ENCODE results near the gene PREP.

The PREP gene

GRCh38 chr6:105304825-105305224 lies 98.1 kb downstream of the PREP start:
- no peak for DNase-seq

DNA sequence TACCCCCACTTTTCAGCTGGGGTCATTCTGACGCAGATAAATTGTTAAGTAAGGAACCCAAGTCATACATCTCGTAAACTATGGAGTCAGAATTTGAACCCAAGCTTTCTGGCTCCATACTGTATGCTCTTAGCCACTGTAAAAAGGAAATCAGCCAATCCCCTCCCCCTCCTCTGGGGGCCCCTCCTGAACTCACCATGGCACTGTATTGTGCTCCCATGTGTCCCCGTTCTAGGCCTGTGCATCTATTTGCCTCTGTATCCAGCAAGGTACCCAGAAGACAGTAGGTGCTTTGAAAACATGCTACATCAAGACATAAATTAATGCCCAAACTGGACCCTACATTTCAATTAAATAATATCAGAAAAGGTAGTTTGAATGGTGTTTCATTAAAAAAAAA lies 98.5 kb downstream of the PREP start:
- DNase-seq = no peak

- no peak for DNase-seq
These were observed 100.2 kb downstream of the PREP start for GRCh38 chr6:105302617-105303128.

DNA sequence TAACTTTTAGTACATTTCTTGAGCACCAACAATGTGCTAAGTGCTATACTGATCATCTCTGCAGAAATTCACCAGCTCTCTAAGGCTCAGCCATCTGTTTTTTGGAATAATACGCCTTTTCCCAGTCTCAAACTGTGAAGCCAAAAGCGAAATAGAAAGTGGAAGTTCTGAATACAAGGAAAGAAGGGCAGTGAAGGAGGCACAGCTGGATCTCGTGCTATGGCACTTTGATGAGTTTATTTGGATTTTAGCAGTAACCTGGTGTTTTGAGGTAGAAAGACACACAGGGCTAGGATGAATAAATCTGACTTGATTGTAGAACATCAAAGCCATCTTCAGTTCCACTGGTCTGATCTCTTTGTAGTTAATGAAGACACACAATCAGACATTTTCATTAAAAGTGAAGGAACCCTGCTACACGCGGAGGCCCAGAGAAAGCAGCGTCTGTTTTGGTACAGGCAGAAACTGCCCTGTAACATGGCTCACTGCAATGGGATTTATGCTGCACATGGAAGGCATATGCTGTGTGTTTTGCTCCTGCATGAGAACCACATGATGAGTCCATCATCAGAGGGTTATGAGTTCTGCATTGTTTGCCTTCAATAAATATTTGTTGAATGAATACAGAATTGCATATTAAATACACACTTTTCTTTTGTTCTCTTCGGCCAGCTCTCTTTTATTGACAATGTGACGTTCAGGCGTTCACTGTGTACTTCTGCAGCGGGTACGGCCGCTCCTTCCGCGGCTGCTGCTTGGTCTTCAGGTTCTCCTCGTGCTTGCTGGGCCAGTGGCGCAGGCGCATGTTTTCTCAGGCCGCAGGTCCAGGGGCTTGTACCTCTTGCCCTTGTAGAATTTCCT lies 100.9 kb downstream of the PREP start:
- no peak for DNase-seq

DNA sequence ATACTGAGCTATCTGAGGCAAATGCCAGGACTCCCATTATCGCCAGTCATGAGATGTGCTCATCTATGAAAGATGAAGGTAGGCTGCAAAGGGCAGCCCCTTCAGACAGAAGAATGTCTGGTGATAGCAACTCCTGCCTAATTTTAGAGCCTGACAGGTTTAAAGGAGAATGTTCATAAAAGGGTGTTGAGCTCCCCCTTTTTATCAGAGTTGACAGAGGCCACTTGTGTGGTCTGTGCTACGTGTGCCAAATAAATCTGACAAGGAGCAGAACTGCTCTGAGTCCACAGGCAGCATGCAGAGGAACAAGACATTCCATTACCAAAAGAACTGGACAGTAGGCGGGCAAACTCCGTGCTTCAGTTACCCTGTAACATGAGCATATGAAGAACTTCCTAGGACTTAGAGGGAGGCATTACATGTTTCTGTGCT lies 101.8 kb downstream of the PREP start:
- DNase-seq = no peak

GRCh38 chr6:105300090-105300489 lies 102.8 kb downstream of the PREP start:
- no peak for DNase-seq

GRCh38 chr6:105294129-105294528 lies 108.8 kb downstream of the PREP start:
- DNase-seq = no peak

DNA sequence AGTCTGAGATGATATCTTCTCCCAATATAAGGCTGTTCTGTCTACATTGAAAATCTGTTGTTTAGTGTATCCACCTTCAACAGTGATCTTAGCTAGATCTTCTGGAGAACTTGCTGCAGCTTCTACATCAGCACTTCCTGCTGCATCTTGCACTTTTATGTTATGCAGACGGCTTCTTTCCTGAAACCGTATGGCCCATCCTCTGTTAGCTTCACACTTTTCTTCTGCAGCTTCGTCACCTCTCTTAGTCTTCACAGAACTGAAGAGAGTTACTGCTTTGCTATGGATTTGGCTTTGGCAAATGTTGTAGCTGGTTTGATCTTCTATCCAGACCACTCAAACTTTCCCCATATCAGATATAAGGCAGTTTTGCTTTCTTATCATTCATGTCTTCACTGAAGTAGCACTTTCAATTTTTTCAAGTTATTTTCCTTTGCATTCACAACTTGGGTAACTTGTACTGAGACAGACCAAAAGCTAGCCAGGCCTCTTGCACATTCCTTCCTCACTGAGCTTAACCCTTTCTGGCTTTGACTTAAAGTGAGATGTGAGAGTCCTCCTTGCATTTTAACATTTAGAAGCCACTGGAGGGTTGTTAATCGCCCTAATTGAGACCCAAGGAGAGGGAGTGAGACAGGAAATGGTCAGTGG lies 110.1 kb downstream of the PREP start:
- no peak for DNase-seq

GRCh38 chr6:105291525-105291924 lies 111.4 kb downstream of the PREP start:
- DNase-seq = no peak

GRCh38 chr6:105282631-105283585 lies 120.0 kb downstream of the PREP start:
- no peak for DNase-seq

GRCh38 chr6:105280033-105280432 lies 122.8 kb downstream of the PREP start:
- DNase-seq = no peak

DNA sequence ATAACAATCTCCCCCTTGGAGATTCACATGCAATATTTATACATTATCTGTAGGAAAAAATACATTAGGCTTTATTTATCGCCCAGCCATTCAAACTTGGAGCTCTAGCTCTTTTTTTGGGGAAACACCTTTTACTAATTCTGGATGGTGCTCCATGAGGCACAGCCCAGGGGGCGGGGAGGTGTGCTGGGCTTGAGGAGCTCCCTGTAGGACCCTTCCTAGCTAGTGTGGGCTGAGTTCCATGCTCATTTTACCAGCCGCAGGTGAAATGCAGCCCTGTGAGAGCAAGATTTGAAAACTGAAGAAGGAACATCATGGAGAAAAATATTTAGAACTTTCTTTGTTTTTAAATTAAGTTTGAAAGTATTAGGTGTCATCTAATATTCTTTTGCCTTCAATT lies 123.4 kb downstream of the PREP start:
- DNase-seq = no peak

- DNase-seq = no peak
These were observed 124.1 kb downstream of the PREP start for GRCh38 chr6:105278813-105279212.

- no peak for DNase-seq
These were observed 124.8 kb downstream of the PREP start for GRCh38 chr6:105278035-105278434.

- DNase-seq = no peak
These were observed 126.5 kb downstream of the PREP start for GRCh38 chr6:105276374-105276773.

- DNase-seq = no peak
These were observed 127.3 kb downstream of the PREP start for GRCh38 chr6:105275542-105275941.

- DNase-seq = no peak
These were observed 128.2 kb downstream of the PREP start for GRCh38 chr6:105274678-105275077.

GRCh38 chr6:105273589-105273988 lies 129.3 kb downstream of the PREP start:
- no peak for DNase-seq

DNA sequence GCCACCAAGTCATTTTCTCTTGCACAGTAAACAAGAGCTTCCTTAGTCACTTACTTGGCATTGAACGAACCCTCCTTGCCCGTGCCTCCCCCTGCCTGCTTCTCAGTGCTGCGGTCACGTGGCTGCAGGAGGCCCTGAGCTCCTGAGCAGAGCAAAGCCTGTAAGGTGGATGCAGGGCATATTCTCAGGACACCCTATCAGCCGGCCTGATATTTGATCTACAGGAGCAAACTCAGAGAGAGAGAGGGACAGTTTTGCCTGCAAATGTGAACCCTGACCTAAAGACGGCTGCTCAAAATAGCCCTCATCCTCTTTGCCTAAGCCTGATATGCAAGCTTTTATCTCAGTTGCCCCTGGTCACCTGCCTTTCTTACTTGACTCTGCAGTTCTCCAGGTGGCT lies 130.1 kb downstream of the PREP start:
- no peak for DNase-seq

DNA sequence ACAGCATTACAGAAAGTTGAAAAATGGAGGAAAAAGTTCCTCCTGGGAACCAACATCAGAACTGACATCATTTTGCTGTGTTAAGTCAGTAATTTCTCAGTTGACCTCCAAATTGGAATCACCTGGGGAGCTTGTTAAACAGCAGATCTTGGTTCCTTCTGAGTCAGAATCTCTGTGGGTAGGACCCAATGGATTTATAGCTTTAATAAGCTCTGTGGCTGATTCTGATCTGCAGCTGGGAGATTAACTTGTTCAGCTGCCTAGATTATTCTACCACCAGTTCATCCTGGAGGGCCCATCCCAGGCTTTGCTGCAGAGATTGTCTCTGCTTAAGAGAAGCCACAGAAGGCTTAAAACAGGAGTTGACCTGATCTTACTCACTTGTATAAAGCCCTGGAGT lies 132.4 kb downstream of the PREP start:
- DNase-seq = no peak

GRCh38 chr6:105269390-105269789 lies 133.5 kb downstream of the PREP start:
- DNase-seq = no peak

DNA sequence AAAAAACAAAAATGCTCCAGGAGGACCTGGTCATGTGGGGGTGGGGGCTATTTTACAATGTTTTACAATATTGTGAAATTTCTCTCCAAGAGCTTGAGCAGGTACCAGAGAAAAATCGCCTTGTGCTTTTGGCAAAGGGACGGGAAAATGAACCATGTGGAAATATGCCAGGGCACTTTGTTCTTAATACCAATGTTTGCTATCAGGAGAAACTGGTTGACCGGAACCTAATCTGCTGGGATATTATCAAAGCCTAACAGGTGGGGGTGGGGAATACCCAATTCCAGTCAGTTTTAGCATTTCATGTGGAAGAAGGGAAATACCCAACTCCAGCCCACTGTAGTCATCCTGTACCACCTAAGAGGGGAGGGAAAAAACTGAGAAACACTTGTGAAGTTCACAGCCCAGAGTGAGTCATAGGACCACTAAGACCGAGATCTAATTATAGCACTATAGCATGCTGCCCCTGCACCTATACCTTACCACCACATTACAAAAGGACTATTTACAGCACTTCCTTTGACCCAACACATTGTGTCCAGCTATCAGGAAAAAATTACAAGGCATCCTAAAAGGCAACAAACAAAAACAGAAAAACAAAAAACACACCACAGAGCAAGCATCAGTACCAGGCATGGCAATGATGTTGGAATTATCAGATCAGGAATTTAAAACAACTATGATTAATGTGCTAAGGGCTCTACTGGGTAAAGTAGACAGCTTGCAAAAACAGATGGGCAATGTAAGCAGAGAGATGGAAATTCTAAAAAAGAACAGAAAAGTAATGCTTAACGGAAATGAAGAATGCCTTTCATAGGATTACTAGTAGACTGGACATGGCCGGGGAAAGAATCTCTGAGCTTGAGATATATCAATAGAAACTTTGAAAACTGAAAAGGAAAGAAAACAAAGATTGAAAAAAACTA lies 138.9 kb downstream of the PREP start:
- DNase-seq = no peak
